H9 (cell line): ENCODE data around the gene EXOC3. TPM values are rescaled to one million over a fixed set of nuclear protein-coding genes. Genes with fewer than 3 reads are reported as not detected.

Source experiments
- DNase-seq: peaks from one replicate; pipeline ENCODE4 v3.0.0-alpha.2; 2017
- H2AFZ ChIP-seq: one replicate; pipeline ENCODE4 v1.6.1; 2013; ENCODE audit warnings: mild to moderate bottlenecking, low read length, control low read depth, moderate library complexity
- H2AK5ac ChIP-seq: 2 replicates; pipeline ENCODE4 v1.6.1; 2013; ENCODE audit warnings: low read length, control low read depth, mixed read lengths; ENCODE audit not compliant: insufficient read length
- H2BK120ac ChIP-seq: one replicate; pipeline ENCODE4 v1.6.1; 2013; ENCODE audit warnings: low read depth, mild to moderate bottlenecking, low read length, control low read depth, inconsistent platforms; ENCODE audit not compliant: poor library complexity, severe bottlenecking
- H2BK12ac ChIP-seq: 2 replicates; pipeline ENCODE4 v1.6.1; 2013; ENCODE audit warnings: low read length, control low read depth, mixed read lengths, low read depth; ENCODE audit not compliant: insufficient read length
- H2BK15ac ChIP-seq: 2 replicates; pipeline ENCODE4 v1.6.1; 2013; ENCODE audit warnings: low read depth, low read length, control low read depth
- H2BK20ac ChIP-seq: one replicate; pipeline ENCODE4 v1.6.1; 2013; ENCODE audit warnings: low read depth, mild to moderate bottlenecking, low read length, control low read depth, inconsistent platforms; ENCODE audit not compliant: poor library complexity, severe bottlenecking
- H2BK5ac ChIP-seq: 2 replicates; pipeline ENCODE4 v1.6.1; 2013; ENCODE audit warnings: low read length, control low read depth, mixed read lengths; ENCODE audit not compliant: insufficient read length
- H3K14ac ChIP-seq: 2 replicates; pipeline ENCODE4 v1.6.1; 2013; ENCODE audit warnings: low read length, control low read depth; ENCODE audit not compliant: insufficient read depth
- H3K18ac ChIP-seq: 2 replicates; pipeline ENCODE4 v1.6.1; 2013; ENCODE audit warnings: low read depth, mild to moderate bottlenecking, mixed read lengths, low read length, control low read depth; ENCODE audit not compliant: insufficient read length
- H3K23ac ChIP-seq: 2 replicates; pipeline ENCODE4 v1.6.1; 2013; ENCODE audit warnings: low read length, control low read depth, mixed read lengths, low read depth; ENCODE audit not compliant: insufficient read length
- H3K23me2 ChIP-seq: 2 replicates; pipeline ENCODE4 v1.6.1; 2013; ENCODE audit warnings: low read depth, mild to moderate bottlenecking, mixed read lengths, low read length, control low read depth; ENCODE audit not compliant: insufficient read length, poor library complexity, severe bottlenecking
- H3K27ac ChIP-seq: 2 replicates; pipeline ENCODE4 v1.5.1; 2013; ENCODE audit warnings: low read length, control low read depth, mixed read lengths, low read depth; ENCODE audit not compliant: insufficient read length
- H3K27me3 ChIP-seq: 2 replicates; pipeline ENCODE4 v1.6.1; 2013; ENCODE audit warnings: low read length, control low read depth, inconsistent platforms; ENCODE audit not compliant: insufficient read depth
- H3K4ac ChIP-seq: 2 replicates; pipeline ENCODE4 v1.6.1; 2013; ENCODE audit warnings: low read depth, mild to moderate bottlenecking, control low read depth, inconsistent platforms, low read length, moderate library complexity
- H3K4me1 ChIP-seq: 2 replicates; pipeline ENCODE4 v1.6.1; 2013; ENCODE audit warnings: low read length, control low read depth, inconsistent platforms; ENCODE audit not compliant: insufficient read depth
- H3K4me2 ChIP-seq: 2 replicates; pipeline ENCODE4 v1.6.1; 2013; ENCODE audit warnings: low read length, control low read depth, mixed read lengths; ENCODE audit not compliant: insufficient read length, insufficient read depth
- H3K56ac ChIP-seq: 2 replicates; pipeline ENCODE4 v1.6.1; 2013; ENCODE audit warnings: low read depth, mild to moderate bottlenecking, mixed read lengths, low read length, control low read depth; ENCODE audit not compliant: insufficient read length
- H3K79me1 ChIP-seq: 2 replicates; pipeline ENCODE4 v1.6.1; 2013; ENCODE audit warnings: low read depth, mild to moderate bottlenecking, moderate library complexity, low read length, control low read depth, inconsistent platforms; ENCODE audit not compliant: insufficient read depth, poor library complexity, severe bottlenecking
- H3K79me2 ChIP-seq: 2 replicates; pipeline ENCODE4 v1.6.1; 2013; ENCODE audit warnings: low read length, control low read depth, inconsistent platforms; ENCODE audit not compliant: insufficient read depth
- H3K9ac ChIP-seq: 2 replicates; pipeline ENCODE4 v1.6.1; 2013; ENCODE audit warnings: low read length, control low read depth, mixed read lengths; ENCODE audit not compliant: insufficient read length; ENCODE audit errors: extremely low read depth
- H3K9me3 ChIP-seq: one replicate; pipeline ENCODE4 v1.6.1; 2013; ENCODE audit warnings: low read depth, low read length, inconsistent platforms; ENCODE audit not compliant: control insufficient read depth
- H3T11ph ChIP-seq: one replicate; pipeline ENCODE4 v1.6.1; 2013; ENCODE audit warnings: mild to moderate bottlenecking, low read length, control low read depth, inconsistent platforms
- H4K20me1 ChIP-seq: one replicate; pipeline ENCODE4 v1.6.1; 2013; ENCODE audit not compliant: control insufficient read depth, insufficient read length, insufficient read depth
- H4K5ac ChIP-seq: 2 replicates; pipeline ENCODE4 v1.6.1; 2013; ENCODE audit warnings: low read depth, mild to moderate bottlenecking, mixed read lengths, low read length, control low read depth; ENCODE audit not compliant: insufficient read length
- H4K8ac ChIP-seq: replicated peaks from 2 replicates; pipeline ENCODE4 v1.6.1; 2013; ENCODE audit warnings: low read length, control low read depth, mixed read lengths, low read depth; ENCODE audit not compliant: insufficient read length
- H4K91ac ChIP-seq: 2 replicates; pipeline ENCODE4 v1.6.1; 2013; ENCODE audit warnings: low read depth, mild to moderate bottlenecking, moderate library complexity, mixed read lengths, low read length, control low read depth; ENCODE audit not compliant: insufficient read length
- H3K27ac Mint-ChIP-seq, 3 experiments: 2 replicates in 2 of 3; 3 replicates in 1 of 3; pipeline ENCODE4 v1.8.0; 2020 to 2021; ENCODE audit warnings: mixed read lengths in 3 of 3, mild to moderate bottlenecking in 1 of 3, moderate library complexity in 1 of 3
- H3K27me3 Mint-ChIP-seq: 2 replicates; pipeline ENCODE4 v1.8.0; 2021; ENCODE audit warnings: low read depth, mild to moderate bottlenecking, moderate library complexity, mixed read lengths
- H3K36me3 Mint-ChIP-seq, 3 experiments: 2 replicates in 2 of 3; 3 replicates in 1 of 3; pipeline ENCODE4 v1.8.0; 2020 to 2021; ENCODE audit warnings: low read depth in 3 of 3, mixed read lengths in 3 of 3; ENCODE audit not compliant: insufficient read depth in 1 of 3
- H3K4me1 Mint-ChIP-seq, 2 experiments: 2 replicates each; pipeline ENCODE4 v1.8.0; 2020; ENCODE audit warnings: mixed read lengths in 2 of 2
- H3K4me3 Mint-ChIP-seq, 2 experiments: 2 replicates in 1 of 2; 3 replicates in 1 of 2; pipeline ENCODE4 v1.8.0; 2020 to 2021; ENCODE audit warnings: mild to moderate bottlenecking in 2 of 2, mixed read lengths in 2 of 2, moderate library complexity in 1 of 2
- H3K9me3 Mint-ChIP-seq, 2 experiments: 2 replicates in 1 of 2; 3 replicates in 1 of 2; pipeline ENCODE4 v1.8.0; 2020; ENCODE audit warnings: mild to moderate bottlenecking in 2 of 2, mixed read lengths in 2 of 2, moderate library complexity in 1 of 2
- WGBS: extraction: QIAGEN DNeasy Blood & Tissue Kit; methylation state at CpG from one replicate; pipeline ENCODE4 v1.1.7; 2013; ENCODE audit warnings: missing lambda C conversion rate, low lambda C conversion rate, mixed read lengths; ENCODE audit not compliant: insufficient read length; ENCODE audit errors: extremely low coverage; 5-methylcytosine and 5-hydroxymethylcytosine counted together
- total RNA-seq: library from RNA; stranded (reverse); gene quantifications from 2 replicates; pipeline ENCODE4 v1.2.1, GENCODE V29; 2021
- TF ChIP-seq, protein P1 (sequence below): fragments of 200-600 bp; sonication (generic); conservative IDR thresholded peaks from 3 replicates; pipeline ENCODE4 v1.8.0; 2021; ENCODE audit warnings: antibody characterized with exemption, mild to moderate bottlenecking

The EXOC3 gene
- total RNA-seq, 1 experiment from 2014 or later, result 36.7 TPM

DNA sequence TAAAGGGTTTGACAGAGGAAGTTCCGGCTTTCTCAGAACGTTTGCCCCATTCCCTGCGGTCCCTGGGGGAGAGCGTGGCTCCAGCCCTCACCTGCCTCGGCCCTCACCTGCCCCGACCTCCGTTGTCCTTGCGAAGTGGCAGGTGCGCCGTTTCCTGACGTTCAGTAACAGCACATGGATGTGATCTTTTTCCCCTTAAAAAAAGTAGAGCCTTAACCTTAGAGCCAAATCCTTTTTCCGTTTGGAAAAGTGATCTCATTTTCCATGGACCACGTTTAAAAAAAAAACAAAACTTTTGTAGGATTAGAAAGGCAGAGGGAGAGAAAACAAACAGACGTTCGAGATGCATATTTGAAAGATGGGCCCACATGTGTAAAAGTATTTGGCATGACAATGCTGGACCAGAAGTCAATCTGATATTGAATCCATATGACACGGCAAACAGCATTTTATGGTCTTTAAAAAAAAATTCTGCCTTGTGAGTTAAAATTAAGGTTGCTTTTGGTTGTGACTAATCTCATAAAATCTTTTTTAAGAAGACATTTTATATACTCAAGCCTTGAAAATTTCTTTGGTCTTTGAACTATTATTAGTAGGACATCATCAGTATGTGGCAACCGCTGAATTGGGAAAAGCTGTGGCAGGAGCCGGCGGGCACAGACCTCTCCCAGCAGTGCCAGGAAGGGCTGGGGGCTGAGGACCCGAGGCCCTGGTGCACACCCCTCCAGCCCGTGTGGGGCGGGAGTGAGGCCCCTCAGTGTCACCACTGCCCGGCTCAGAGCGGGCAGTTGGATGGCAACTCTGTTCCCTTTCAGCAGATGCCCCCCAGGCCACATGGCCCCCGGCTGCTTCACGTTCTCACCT is 42.5 kb upstream of the EXOC3 start:
- H3T11ph ChIP-seq, result peak overlapping the region; percentile 30
- no peak overlapping the region for H3K56ac ChIP-seq
- peaks cover 39% of the 10 kb centered on the region for H3K27me3 Mint-ChIP-seq
- peak overlapping the region in 1 of 2 experiments; percentile 7; a peak in 1 of 5 replicates for H3K4me3 Mint-ChIP-seq
- no peak for DNase-seq
- peaks cover 0 to 5% of the 10 kb centered on the region in 2 experiments; a peak in 4 of 5 replicates for H3K9me3 Mint-ChIP-seq
- H3K4me1 Mint-ChIP-seq, result peaks cover 12 to 25% of the 10 kb centered on the region in 2 experiments
- H3K79me1 ChIP-seq, result no peaks in the 10 kb centered on the region
- no peaks in the 10 kb centered on the region for H4K20me1 ChIP-seq
- peak overlapping the region; percentile 89; the same call in 1 of the 2 replicates for H3K14ac ChIP-seq
- no CpG with 5 or more reads among the region's 26 CpGs for WGBS
- no peak overlapping the region for H2AFZ ChIP-seq
- no peak overlapping the region for H3K23ac ChIP-seq
- H3K18ac ChIP-seq, result peak overlapping the region; percentile 91
- peak overlapping the region; percentile 92 for H4K5ac ChIP-seq
- H3K4me2 ChIP-seq, result peak overlapping the region; percentile 37
- peak overlapping the region; percentile 28; the same call in 1 of the 2 replicates for H3K4ac ChIP-seq
- no peaks in the 10 kb centered on the region for H3K27me3 ChIP-seq
- peak overlapping the region in 2 of 3 experiments; percentile 58 to 85; a peak in 3 of 7 replicates for H3K27ac Mint-ChIP-seq
- H2BK15ac ChIP-seq, result no peak overlapping the region
- peak overlapping the region; percentile 25 for H4K91ac ChIP-seq
- peaks cover 0 to 8% (median 0%) of the 10 kb centered on the region in 3 experiments; a peak in 2 of 7 replicates for H3K36me3 Mint-ChIP-seq
- H3K27ac ChIP-seq, result no peak overlapping the region
- no peak overlapping the region for H3K9ac ChIP-seq
- H2BK5ac ChIP-seq, result no peak overlapping the region
- H2BK12ac ChIP-seq, result peak overlapping the region; percentile 76
- TF ChIP-seq, protein P1, sequence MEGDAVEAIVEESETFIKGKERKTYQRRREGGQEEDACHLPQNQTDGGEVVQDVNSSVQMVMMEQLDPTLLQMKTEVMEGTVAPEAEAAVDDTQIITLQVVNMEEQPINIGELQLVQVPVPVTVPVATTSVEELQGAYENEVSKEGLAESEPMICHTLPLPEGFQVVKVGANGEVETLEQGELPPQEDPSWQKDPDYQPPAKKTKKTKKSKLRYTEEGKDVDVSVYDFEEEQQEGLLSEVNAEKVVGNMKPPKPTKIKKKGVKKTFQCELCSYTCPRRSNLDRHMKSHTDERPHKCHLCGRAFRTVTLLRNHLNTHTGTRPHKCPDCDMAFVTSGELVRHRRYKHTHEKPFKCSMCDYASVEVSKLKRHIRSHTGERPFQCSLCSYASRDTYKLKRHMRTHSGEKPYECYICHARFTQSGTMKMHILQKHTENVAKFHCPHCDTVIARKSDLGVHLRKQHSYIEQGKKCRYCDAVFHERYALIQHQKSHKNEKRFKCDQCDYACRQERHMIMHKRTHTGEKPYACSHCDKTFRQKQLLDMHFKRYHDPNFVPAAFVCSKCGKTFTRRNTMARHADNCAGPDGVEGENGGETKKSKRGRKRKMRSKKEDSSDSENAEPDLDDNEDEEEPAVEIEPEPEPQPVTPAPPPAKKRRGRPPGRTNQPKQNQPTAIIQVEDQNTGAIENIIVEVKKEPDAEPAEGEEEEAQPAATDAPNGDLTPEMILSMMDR, result no peak
- no peaks in the 10 kb centered on the region for H3K79me2 ChIP-seq
- no peaks in the 10 kb centered on the region for H3K23me2 ChIP-seq
- no peaks in the 10 kb centered on the region for H3K4me1 ChIP-seq
- H2BK20ac ChIP-seq, result no peak overlapping the region
- H3K9me3 ChIP-seq, result no peaks in the 10 kb centered on the region
- no peak overlapping the region for H4K8ac ChIP-seq
- peak overlapping the region; percentile 91 for H2BK120ac ChIP-seq
- H2AK5ac ChIP-seq, result no peak overlapping the region
